ENCODE results near the gene ROCK2.
A peak's percentile ranks its signal among the peaks of the same experiment; 100 is the strongest.

ROCK2 gene

DNA sequence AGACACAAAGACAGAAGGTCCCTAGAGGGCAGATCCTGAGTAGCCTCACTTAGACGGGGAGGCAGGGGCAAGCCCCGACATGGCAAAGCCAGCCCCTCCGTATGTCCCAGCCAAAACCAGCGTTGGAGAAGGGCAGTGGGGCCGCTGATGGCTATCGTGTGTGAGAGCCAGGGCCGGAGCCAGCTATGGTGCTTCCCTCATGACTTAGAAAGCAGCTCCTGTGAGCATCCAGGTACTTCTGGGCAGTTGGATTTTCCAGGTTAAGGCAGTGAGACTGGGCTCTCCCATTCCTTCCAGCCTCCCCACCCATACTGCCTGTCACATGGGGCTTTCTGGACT is 31.2 kb upstream of the ROCK2 start:
- Histone ChIP-seq H3K27ac (ENCODE audit: extremely low read depth, low read depth, low read length) (no peak overlapping the region), H3K4me1 (ENCODE audit: control insufficient read depth, insufficient read depth, low read length) (peaks cover 9% of the 10 kb centered on the region), H3K9me3 (ENCODE audit: control insufficient read depth, insufficient read depth, low read depth, low read length) (no peaks in the 10 kb centered on the region), H3K36me3 (ENCODE audit: control insufficient read depth in 2 of 2, insufficient read depth in 1 of 2, low read length in 2 of 2) (no peaks in the 10 kb centered on the region), H3K4me3 (ENCODE audit: low read depth, low read length) (no peak overlapping the region)
- CTCF ChIA-PET = interaction anchor here (2.8 kb wide), 1 partner anchor 10 kb away, joined by 13 read pairs; no protein-coding TSS in a partner anchor
- POLR2A ChIA-PET = no interaction called here
- TF ChIP-seq, protein P1, sequence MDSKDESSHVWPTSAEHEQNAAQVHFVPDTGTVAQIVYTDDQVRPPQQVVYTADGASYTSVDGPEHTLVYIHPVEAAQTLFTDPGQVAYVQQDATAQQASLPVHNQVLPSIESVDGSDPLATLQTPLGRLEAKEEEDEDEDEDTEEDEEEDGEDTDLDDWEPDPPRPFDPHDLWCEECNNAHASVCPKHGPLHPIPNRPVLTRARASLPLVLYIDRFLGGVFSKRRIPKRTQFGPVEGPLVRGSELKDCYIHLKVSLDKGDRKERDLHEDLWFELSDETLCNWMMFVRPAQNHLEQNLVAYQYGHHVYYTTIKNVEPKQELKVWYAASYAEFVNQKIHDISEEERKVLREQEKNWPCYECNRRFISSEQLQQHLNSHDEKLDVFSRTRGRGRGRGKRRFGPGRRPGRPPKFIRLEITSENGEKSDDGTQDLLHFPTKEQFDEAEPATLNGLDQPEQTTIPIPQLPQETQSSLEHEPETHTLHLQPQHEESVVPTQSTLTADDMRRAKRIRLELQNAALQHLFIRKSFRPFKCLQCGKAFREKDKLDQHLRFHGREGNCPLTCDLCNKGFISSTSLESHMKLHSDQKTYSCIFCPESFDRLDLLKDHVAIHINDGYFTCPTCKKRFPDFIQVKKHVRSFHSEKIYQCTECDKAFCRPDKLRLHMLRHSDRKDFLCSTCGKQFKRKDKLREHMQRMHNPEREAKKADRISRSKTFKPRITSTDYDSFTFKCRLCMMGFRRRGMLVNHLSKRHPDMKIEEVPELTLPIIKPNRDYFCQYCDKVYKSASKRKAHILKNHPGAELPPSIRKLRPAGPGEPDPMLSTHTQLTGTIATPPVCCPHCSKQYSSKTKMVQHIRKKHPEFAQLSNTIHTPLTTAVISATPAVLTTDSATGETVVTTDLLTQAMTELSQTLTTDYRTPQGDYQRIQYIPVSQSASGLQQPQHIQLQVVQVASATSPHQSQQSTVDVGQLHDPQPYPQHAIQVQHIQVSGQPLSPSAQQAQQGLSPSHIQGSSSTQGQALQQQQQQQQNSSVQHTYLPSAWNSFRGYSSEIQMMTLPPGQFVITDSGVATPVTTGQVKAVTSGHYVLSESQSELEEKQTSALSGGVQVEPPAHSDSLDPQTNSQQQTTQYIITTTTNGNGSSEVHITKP (tag by site-specific recombination; IDR thresholded peaks at IDR 0.05) = 0 out of 2 replicates have a peak, but pooled peaks have one; percentile 32
- no peak for TF ChIP-seq ZBTB17 (tag by site-specific recombination; IDR thresholded peaks at IDR 0.05)

DNA sequence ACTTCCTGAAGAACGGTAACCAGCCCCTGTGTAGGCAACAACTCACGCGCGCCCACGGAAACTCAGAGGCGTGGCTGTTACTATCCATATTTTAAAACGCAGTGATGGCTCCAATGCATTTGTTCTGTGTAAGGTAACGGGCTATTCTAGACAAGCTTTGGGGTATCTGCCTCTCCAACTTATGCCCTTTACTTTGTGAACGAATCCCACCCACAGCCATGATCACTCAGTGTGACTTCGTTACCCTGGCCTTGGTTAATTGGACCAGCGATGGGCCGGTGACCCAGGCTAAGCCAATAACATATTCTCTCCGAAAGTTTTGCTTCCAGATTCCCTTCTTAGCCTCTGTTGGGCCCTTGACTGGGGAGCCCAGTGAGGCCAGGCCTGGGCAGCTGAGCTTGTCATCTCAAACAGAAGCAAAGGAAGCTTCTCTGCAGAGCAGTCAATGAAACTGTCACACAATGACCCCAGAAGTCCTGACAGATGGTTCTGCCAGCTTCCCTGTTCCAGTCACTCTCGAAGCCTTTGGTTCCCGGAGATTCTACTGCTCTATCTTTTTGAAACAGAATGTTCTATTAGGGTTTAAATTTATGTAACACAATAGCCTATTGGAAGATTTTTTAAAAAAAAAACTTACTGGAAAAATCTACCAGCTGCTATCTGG is 30.7 kb upstream of the ROCK2 start:
- Histone ChIP-seq H3K4me1 (ENCODE audit: control insufficient read depth, insufficient read depth, low read length) (peaks cover 9% of the 10 kb centered on the region), H3K27ac (ENCODE audit: extremely low read depth, low read depth, low read length) (peak overlapping the region; percentile 75), H3K36me3 (ENCODE audit: control insufficient read depth in 2 of 2, insufficient read depth in 1 of 2, low read length in 2 of 2) (no peaks in the 10 kb centered on the region), H3K4me3 (ENCODE audit: low read depth, low read length) (no peak overlapping the region), H3K9me3 (ENCODE audit: control insufficient read depth, insufficient read depth, low read depth, low read length) (no peaks in the 10 kb centered on the region)
- no peak for TF ChIP-seq ZNF302 (tag by site-specific recombination; IDR thresholded peaks at IDR 0.05; ENCODE audit: low read depth)
- TF ChIP-seq ZNF214 (tag by site-specific recombination; IDR thresholded peaks at IDR 0.05; ENCODE audit: borderline replicate concordance) = no peak
- ChIA-PET POLR2A (interaction anchor here (0.7 to 2.1 kb wide), 10 partner anchors 8 to 85 kb away, joined by 3 to 24 read pairs (median 4); partner anchors contain the start of gene ROCK2), CTCF (interaction anchor here (0.6 to 2.8 kb wide), 5 partner anchors 8 to 177 kb away, joined by 3 to 13 read pairs (median 5); no protein-coding TSS in a partner anchor)

DNA sequence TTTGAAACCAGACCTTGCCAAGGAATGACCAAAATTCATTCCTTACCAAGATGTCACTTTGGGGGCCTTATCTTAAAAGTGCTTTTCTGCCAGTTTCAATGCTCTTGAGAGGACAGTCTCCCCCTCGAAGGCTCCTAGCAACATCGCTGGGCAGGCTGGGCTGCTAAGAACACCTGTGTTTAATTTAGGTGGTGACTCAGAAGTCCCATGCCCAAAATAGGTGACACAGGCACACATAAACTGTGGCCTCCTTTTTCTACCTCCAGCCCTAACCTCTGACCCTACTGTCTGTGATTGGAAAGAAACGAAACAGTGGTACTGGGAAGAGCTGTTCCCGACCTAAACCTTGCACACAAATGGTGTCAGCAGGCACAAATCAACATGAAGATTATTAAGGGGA is 28.7 kb upstream of the ROCK2 start:
- ChIA-PET CTCF (interaction anchor here (0.6 kb wide), 1 partner anchor 25 kb away, joined by 3 read pairs; no protein-coding TSS in a partner anchor), POLR2A (interaction anchor here (2.1 kb wide), 1 partner anchor 29 kb away, joined by 24 read pairs; the partner anchor contains the start of gene ROCK2)
- H3K4me1 ChIP-seq (ENCODE audit: control insufficient read depth, insufficient read depth, low read length) = peaks cover 9% of the 10 kb centered on the region
- H3K36me3 ChIP-seq (ENCODE audit: control insufficient read depth in 2 of 2, insufficient read depth in 1 of 2, low read length in 2 of 2) = no peaks in the 10 kb centered on the region
- no peak overlapping the region for H3K4me3 ChIP-seq (ENCODE audit: low read depth, low read length)
- no peak overlapping the region for H3K27ac ChIP-seq (ENCODE audit: extremely low read depth, low read depth, low read length)
- TF ChIP-seq ZNF37A (tag by site-specific recombination; IDR thresholded peaks at IDR 0.05) = no peak
- no peak for TF ChIP-seq HOXA7 (CRISPR knock-in tag; IDR thresholded peaks at IDR 0.05; ENCODE audit: borderline replicate concordance)
- TF ChIP-seq ZNF146 (tag by site-specific recombination; IDR thresholded peaks at IDR 0.05) = no peak
- no peak for TF ChIP-seq ZNF416 (tag by site-specific recombination; IDR thresholded peaks at IDR 0.05)
- TF ChIP-seq ZNF624 (tag by site-specific recombination; IDR thresholded peaks at IDR 0.05) = no peak
- no peak for TF ChIP-seq ZNF544 (tag by site-specific recombination; IDR thresholded peaks at IDR 0.05)
- TF ChIP-seq YY1 (tag by site-specific recombination; IDR thresholded peaks at IDR 0.05) = no peak
- TF ChIP-seq ZSCAN23 (tag by site-specific recombination; IDR thresholded peaks at IDR 0.05) = no peak
- TF ChIP-seq, protein P2, sequence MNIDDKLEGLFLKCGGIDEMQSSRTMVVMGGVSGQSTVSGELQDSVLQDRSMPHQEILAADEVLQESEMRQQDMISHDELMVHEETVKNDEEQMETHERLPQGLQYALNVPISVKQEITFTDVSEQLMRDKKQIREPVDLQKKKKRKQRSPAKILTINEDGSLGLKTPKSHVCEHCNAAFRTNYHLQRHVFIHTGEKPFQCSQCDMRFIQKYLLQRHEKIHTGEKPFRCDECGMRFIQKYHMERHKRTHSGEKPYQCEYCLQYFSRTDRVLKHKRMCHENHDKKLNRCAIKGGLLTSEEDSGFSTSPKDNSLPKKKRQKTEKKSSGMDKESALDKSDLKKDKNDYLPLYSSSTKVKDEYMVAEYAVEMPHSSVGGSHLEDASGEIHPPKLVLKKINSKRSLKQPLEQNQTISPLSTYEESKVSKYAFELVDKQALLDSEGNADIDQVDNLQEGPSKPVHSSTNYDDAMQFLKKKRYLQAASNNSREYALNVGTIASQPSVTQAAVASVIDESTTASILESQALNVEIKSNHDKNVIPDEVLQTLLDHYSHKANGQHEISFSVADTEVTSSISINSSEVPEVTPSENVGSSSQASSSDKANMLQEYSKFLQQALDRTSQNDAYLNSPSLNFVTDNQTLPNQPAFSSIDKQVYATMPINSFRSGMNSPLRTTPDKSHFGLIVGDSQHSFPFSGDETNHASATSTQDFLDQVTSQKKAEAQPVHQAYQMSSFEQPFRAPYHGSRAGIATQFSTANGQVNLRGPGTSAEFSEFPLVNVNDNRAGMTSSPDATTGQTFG (tag by site-specific recombination; IDR thresholded peaks at IDR 0.05; ENCODE audit: borderline replicate concordance) = no peak
- TF ChIP-seq ZNF658 (tag by site-specific recombination; IDR thresholded peaks at IDR 0.05) = no peak
- TF ChIP-seq ZNF510 (tag by site-specific recombination; IDR thresholded peaks at IDR 0.05; ENCODE audit: insufficient replicate concordance) = no peak
- no peak for TF ChIP-seq ZNF302 (tag by site-specific recombination; IDR thresholded peaks at IDR 0.05; ENCODE audit: low read depth)
- no peaks in the 10 kb centered on the region for H3K9me3 ChIP-seq (ENCODE audit: control insufficient read depth, insufficient read depth, low read depth, low read length)

Data from HEK293 (cell line).